Lower lobe of right lung (tissue), 2 donors: ENCODE measurements around the gene KRTAP5-6. TPM values are rescaled to one million over a fixed set of nuclear protein-coding genes. Genes with fewer than 3 reads are reported as not detected.
A peak's percentile ranks its signal among the peaks of the same experiment; 100 is the strongest.

ENCODE experiments used
- ATAC-seq, 2 donors: fragments of 200-7000 bp; cut with Tn5 transposase; one replicate each; pipeline ENCODE4 v1.9.1; 2020 to 2022; ENCODE audit warnings: mild to moderate bottlenecking in 2 of 2, moderate library complexity in 2 of 2
- DNase-seq: peaks from one replicate; pipeline ENCODE4 v3.0.0-alpha.2; 2020
- H3K27ac ChIP-seq: fragments of 200-600 bp; one replicate; pipeline ENCODE4 v1.8.0; 2022
- H3K27me3 ChIP-seq: fragments of 200-600 bp; one replicate; pipeline ENCODE4 v1.8.0; 2022; ENCODE audit warnings: low read depth
- H3K36me3 ChIP-seq: fragments of 200-600 bp; one replicate; pipeline ENCODE4 v1.8.0; 2022; ENCODE audit warnings: mild to moderate bottlenecking
- H3K4me1 ChIP-seq: fragments of 200-600 bp; one replicate; pipeline ENCODE4 v1.8.0; 2022
- H3K4me3 ChIP-seq: fragments of 200-600 bp; one replicate; pipeline ENCODE4 v1.8.0; 2022; ENCODE audit warnings: mild to moderate bottlenecking
- H3K9me3 ChIP-seq: fragments of 200-600 bp; one replicate; pipeline ENCODE4 v1.8.0; 2022
- intact Hi-C: fragments of 100-400 bp; cut with DNase I; formaldehyde crosslinking; loops from one replicate; pipeline ENCODE4 v1.11.0; 2022
- total RNA-seq: library from RNA; stranded (reverse); fragmentation: NEBNext Ultra II Directional; extraction: Animal tissue kit (Norgen Biotek cat#: 25700); gene quantifications from one replicate; pipeline ENCODE4 v1.2.1, GENCODE V29; 2021
- TF ChIP-seq, protein P1 (sequence below): fragments of 200-600 bp; IDR thresholded peaks from one replicate; pipeline ENCODE4 v1.8.0; 2022; ENCODE audit warnings: antibody characterized with exemption, mild to moderate bottlenecking
- donor health status: DM: no; HTN: yes; CAD: no; lungs with severe emphysema.

The KRTAP5-6 gene
- total RNA-seq, 1 donor from 2014 or later: not detected

DNA sequence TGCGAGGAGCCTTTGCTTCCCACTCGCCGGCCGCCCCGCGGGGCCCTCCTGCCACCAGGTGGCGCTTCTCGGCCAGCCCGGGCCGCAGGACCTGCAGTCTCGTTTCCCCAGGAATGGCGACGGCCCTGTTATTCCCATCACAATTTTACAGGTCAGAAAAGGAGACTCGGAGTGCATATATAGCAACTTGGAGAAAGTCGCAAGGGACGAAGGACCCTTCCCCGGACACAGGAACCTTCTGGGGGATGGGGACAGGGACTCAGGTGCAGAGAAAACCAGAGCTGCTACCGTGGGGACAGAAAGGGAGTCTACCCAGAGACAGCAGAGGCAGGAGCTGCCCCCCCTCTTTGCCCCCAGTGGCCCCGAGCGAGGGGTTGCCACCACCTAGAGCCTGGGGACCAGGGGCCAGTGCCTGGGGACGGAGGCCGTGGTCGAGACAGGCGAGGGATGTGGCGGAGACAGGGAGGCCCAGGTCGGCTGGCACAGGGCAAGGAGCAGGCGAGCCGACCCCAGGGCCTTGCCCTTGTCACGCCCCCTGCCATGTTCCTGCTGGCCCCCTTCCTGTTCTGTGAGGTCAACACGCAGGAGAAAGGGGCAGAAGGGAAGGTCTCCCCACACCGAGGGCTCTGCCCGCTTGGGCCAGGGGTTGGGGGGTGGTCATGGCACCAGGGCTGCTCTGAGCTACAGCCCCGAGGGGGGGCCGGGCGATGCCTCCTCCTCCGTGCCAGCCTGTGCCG, 3.5 kb upstream of the KRTAP5-6 start:
- intact Hi-C loops: no loop called here
- Histone ChIP-seq H3K27me3 (peaks cover 15% of the 10 kb centered on the region), H3K4me3 (peak overlapping the region; percentile 40), H3K36me3 (no peaks in the 10 kb centered on the region), H3K27ac (no peak overlapping the region), H3K9me3 (no peaks in the 10 kb centered on the region), H3K4me1 (peaks cover 15% of the 10 kb centered on the region)
- peak; percentile 87 for DNase-seq
- ATAC-seq: peak; percentile 84 to 91
- TF ChIP-seq, protein P1, sequence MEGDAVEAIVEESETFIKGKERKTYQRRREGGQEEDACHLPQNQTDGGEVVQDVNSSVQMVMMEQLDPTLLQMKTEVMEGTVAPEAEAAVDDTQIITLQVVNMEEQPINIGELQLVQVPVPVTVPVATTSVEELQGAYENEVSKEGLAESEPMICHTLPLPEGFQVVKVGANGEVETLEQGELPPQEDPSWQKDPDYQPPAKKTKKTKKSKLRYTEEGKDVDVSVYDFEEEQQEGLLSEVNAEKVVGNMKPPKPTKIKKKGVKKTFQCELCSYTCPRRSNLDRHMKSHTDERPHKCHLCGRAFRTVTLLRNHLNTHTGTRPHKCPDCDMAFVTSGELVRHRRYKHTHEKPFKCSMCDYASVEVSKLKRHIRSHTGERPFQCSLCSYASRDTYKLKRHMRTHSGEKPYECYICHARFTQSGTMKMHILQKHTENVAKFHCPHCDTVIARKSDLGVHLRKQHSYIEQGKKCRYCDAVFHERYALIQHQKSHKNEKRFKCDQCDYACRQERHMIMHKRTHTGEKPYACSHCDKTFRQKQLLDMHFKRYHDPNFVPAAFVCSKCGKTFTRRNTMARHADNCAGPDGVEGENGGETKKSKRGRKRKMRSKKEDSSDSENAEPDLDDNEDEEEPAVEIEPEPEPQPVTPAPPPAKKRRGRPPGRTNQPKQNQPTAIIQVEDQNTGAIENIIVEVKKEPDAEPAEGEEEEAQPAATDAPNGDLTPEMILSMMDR: peak; percentile 95

DNA sequence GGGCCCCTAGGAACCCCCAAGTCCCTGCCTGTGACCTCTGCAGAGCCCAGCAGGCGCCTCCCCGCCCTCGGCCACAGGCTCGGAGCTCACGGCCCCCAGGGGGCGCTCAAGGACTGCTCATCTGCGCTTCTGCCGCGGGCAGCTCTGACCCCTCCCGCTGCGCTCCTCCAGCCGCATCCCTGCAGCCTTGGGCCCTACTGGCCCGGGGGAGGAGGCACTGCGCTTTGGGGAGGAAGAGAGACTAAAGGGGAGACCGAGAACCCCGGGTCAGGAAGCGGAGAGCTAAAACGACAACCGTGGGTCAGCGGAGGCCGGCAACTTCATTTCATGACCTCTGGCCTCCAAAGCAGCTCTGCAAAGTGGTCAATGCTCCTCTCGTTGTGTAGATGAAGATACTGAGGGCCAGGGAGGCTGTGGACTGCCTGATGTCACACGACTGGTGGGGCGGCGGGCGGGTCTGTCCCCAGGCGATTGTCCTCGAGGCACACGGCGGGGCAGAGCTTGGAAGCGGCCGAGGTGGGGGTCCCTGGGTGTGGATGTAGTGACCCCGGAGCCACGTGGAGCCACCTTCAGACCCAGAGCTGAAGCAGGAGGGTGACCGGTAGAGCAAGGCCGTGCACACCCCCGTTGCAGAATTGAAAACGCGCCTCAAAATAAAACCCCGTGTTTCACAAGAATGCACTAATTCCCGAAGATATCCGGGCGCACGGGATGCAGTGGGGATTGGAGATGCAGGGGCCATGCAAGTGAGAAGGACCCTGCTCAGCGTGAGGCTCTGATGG, 2.7 kb upstream of the KRTAP5-6 start:
- intact Hi-C loops: no loop called here
- Histone ChIP-seq H3K27me3 (peaks cover 11% of the 10 kb centered on the region), H3K9me3 (no peaks in the 10 kb centered on the region), H3K27ac (no peak overlapping the region), H3K4me3 (peak overlapping the region; percentile 40), H3K4me1 (peaks cover 15% of the 10 kb centered on the region), H3K36me3 (no peaks in the 10 kb centered on the region)
- ATAC-seq (peak; percentile 96 to 98), DNase-seq (peak; percentile 92)
- TF ChIP-seq, protein P1: peak; percentile 97

DNA sequence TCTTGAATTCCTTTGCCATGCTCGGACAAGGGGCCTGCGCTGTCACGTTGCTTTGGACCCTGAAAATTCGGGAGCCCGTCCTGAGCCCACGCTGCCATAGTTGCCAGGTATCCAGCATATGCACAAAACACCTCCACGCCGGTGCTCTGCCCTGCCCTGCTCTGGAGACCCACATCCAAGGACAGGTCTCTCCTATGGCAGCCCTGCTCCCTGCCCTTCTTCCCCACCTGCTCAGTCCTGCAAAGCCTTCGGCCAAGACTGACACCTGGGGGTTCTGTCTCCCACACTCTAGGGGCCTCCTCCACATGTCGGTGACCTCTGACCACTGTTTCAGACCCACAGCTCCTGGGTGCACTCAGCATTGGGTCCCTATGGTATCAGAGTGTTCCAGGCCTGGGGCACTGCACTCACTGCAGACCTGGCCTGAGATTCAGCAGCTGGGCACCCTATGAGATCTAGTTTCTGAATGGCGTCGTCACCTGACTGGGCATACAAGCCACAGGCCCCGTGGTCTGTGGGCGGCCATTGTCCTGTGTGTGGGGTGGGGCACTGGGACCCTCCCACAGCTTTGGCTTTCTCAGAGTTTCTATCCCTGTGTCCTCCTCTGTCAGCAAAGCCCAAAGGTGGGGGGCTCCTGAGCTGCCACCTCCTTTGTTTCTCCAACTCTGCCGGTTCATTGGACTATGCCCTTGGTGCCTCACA, 2.0 kb upstream of the KRTAP5-6 start:
- ATAC-seq (no peak), DNase-seq (peak; percentile 41)
- intact Hi-C loops: no loop called here

DNA sequence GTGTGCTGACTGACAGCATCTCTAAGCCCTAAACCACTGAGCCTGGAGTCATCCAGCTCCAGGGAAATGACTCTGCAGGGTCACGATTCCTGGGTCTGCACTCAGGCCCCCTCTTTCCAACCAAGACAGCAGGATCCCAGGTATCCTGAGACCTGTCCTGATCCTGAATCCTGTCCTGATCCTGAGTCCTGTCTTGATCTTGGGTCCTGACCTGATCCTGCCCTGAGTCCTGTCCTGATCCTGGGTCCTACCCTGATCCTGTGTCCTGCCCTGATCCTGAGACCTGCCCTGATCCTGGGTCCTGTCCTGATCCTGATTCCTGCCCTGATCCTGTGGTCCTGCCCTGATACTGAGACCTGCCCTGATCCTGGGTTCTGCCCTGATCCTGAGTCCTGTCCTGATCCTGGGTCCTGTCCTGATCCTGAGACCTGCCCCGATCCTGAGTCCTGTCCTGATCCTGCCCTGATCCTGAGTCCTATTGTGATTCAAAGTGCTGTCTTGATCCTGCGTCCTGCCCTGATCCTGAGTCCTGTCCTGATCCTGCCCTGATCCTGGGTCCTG, 1.4 kb upstream of the KRTAP5-6 start:
- TF ChIP-seq, protein P1: no peak
- Histone ChIP-seq H3K4me3 (no peak overlapping the region), H3K9me3 (no peaks in the 10 kb centered on the region), H3K27ac (no peak overlapping the region), H3K36me3 (no peaks in the 10 kb centered on the region), H3K27me3 (peaks cover 13% of the 10 kb centered on the region), H3K4me1 (peaks cover 15% of the 10 kb centered on the region)
- DNase-seq (peak; percentile 6), ATAC-seq (no peak)
- intact Hi-C loops: no loop called here

More for the DNA sequence above, 2.0 kb upstream of the KRTAP5-6 start:
- H3K9me3 ChIP-seq: no peaks in the 10 kb centered on the region
- TF ChIP-seq, protein P1: no peak
- no peak overlapping the region for H3K27ac ChIP-seq
- no peaks in the 10 kb centered on the region for H3K36me3 ChIP-seq
- H3K4me3 ChIP-seq: no peak overlapping the region
- peaks cover 15% of the 10 kb centered on the region for H3K4me1 ChIP-seq
- H3K27me3 ChIP-seq: peaks cover 12% of the 10 kb centered on the region

DNA sequence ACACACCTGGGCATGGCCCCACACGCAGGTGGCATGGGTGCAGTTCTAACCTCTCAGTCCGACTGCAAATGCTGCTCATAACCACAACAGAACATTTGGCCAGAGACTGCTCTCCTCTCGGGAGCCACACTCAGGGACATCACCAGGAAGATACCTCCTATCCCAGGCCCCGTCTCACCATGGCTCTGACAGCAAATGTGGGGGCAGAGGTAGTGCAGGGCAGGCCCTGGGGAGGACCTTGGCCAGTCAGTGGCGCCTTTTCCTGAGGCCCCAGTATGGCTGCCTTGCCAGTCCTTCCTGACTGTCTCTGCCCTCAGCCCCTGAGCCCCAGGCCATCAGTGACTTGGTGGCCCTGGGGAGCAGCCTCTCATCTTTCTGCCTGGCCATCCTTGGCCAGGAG, 2.8 kb downstream of the KRTAP5-6 start:
- Histone ChIP-seq H3K4me1 (no peaks in the 10 kb centered on the region), H3K27me3 (peaks cover 10% of the 10 kb centered on the region), H3K4me3 (no peak overlapping the region), H3K36me3 (no peaks in the 10 kb centered on the region), H3K27ac (no peak overlapping the region), H3K9me3 (no peaks in the 10 kb centered on the region)
- intact Hi-C loops: no loop called here
- ATAC-seq: no peak
- TF ChIP-seq, protein P1: no peak
- no peak for DNase-seq
